ENCODE data around the gene TMEM108.

GRCh38 chr3:133081016-133081415 lies 42.8 kb downstream of the TMEM108 start:
- TF ChIP-seq CTCF (IDR thresholded peaks at IDR 0.05) = no peak
- TF ChIP-seq POLR2A (IDR thresholded peaks at IDR 0.05) = no peak
- TF ChIP-seq EP300 (IDR thresholded peaks at IDR 0.05) = no peak
